ENCODE measurements around the gene INF2.
"Not testable (repeated sequence)": the region's sequence is repeated elsewhere in the genome, so short reads cannot be mapped to it uniquely, and the experiment has no call there.

Gene INF2

GRCh38 chr14:104689109-104689880 is at the start of gene INF2:
TSS of gene INF2 (plus strand) at chr14:104689618. CDS start at chr14:104701366, 11,748 bp downstream.
- no peak for DNase-seq (ENCODE audit: low read depth)

DNA sequence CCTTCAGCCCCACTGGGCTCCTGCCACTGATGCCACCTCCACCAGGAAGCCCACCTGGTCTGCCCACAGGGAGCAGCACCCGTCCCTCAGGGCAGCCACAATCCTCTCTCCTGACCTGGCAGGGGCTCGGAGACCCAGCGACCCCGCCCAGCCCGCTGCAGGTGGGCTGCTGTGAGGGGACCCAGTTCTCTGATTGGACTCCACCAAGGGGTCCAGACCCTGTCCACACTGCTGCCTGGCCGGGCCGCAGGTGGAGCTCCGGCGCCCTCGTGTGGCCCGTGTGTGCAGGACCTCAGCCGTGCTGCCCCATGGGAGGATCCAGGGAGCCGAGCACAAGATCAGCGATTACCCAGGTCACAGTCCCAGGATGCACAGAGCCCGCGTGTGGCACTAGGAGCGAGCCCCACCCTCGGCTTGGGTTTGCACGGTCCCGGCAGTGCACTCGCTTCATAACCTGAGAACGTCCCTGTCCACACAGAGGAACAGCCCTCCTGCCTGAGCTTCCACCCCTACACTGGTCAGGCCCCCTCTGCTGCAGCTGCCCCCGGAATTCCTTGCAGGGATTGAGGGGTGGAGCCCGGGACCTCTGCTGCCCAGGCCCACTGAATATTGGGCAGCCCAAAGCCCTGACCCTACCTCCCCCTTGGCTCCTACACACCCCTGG is 49.4 kb upstream of the INF2 start:
- no peak for DNase-seq (ENCODE audit: low read depth)

- DNase-seq (ENCODE audit: low read depth) = no peak
Measured at GRCh38 chr14:104640681-104641080, 48.7 kb upstream of the INF2 start.

DNA sequence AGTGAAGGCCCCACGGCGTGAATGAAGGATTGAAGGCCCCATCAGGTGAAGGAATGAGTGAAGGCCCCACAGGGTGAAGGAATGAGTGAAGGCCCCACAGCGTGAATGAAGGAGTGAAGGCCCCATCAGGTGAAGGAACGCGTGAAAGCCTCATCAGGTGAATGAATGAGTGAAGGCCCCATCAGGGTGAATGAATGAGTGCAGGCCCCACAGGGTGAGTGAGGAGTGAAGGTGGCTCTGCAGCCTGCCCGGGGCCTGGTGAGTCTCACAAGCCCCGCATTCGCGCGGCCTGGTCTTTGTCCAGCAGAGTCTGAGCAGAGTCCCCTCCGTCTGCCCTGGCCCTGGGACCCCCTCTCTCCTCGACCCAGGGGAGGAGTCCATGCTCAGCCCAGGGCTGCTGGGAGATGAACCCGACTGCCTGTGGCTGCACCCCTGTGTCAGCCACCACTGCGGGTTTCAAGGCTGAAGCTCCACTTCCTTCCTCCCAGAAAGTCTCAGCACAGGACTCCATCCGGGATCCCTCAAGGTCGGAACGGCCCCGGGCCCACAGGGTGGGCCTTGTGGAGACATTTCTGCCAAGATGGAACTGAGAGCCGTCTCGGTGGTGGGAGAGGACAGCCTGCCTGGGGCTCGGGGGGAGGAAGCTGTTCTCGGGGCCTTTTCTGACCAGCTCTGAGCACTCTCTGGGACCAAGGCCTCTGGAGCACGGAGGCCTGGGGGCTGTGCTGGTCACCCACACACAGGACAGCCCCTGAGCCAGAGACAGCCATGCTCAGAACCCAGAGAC is 47.5 kb upstream of the INF2 start:
- DNase-seq (ENCODE audit: low read depth) = no peak

DNA sequence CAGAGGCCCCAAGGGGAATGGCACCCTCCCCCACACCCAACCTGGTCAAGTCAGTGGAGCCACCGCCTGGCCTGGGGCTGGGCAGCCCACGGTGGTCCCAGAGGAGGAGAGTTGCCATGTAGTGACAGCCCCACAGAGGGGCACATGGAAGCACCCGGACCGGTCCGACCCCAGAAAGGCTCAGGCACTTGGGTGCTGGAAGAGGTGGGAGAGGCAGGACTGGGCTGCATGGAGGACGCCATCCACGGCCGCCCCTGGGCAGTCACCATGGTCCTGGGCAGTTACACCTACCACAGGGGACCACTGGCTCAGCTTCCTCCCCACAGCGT is 46.9 kb upstream of the INF2 start:
- DNase-seq (ENCODE audit: low read depth) = no peak

DNA sequence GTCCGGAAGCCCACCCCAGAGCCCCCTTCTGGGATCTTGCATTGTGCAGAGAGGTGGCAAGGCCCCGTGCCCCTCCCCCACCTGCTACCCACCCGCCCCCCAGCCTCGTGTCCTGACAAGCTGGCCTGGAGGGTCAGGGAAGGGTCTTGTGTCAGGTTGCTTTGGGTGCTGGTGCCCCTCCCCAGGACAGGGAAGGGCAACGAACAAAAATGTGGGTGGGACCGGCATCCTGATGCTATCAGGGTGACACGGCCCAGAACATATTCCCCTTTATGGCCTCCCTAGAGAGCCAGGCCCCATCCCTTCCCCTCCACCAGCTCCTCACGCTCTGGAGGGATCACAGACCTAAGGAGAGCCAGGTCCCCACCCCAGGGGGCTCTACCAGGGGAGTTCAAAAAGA is 46.1 kb upstream of the INF2 start:
- no peak for DNase-seq (ENCODE audit: low read depth)

- DNase-seq (ENCODE audit: low read depth) = no peak
Measured at GRCh38 chr14:104644091-104644635, 45.3 kb upstream of the INF2 start.

DNA sequence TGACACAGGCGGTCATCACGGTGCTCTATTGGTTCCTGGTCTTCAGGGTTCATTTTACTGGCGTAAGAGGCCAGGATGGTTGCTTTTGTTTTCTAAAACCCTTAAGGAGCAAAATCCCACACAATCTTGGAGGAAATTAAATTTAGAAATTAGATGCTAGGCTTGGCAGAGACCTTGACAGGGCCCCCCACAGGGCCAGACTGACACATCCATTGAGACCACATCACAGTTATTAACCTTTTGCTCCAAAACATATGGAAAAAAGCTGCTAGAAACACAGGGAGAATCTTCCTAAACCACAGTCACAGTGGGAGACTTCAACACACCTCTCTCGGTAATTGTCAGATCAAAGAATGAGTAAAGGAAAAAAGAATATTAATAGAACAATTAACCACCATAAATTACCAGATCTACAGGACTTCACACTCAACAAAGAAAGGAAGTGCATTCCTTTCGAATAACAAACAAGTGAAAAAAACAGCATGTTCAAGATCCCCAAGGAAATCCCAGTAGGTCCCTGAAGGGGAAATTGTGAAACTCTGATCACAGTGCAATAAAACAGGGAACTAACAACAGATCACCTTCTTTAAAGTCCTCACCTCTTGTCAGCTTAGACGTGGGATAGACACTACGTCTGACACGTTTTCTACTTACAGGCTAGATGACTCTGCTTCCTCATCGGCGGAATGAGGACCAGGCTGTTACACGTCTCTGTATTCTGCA is 44.6 kb upstream of the INF2 start:
- DNase-seq (ENCODE audit: low read depth) = no peak

GRCh38 chr14:104647467-104648043 is 41.9 kb upstream of the INF2 start:
- DNase-seq (ENCODE audit: low read depth) = no peak

DNA sequence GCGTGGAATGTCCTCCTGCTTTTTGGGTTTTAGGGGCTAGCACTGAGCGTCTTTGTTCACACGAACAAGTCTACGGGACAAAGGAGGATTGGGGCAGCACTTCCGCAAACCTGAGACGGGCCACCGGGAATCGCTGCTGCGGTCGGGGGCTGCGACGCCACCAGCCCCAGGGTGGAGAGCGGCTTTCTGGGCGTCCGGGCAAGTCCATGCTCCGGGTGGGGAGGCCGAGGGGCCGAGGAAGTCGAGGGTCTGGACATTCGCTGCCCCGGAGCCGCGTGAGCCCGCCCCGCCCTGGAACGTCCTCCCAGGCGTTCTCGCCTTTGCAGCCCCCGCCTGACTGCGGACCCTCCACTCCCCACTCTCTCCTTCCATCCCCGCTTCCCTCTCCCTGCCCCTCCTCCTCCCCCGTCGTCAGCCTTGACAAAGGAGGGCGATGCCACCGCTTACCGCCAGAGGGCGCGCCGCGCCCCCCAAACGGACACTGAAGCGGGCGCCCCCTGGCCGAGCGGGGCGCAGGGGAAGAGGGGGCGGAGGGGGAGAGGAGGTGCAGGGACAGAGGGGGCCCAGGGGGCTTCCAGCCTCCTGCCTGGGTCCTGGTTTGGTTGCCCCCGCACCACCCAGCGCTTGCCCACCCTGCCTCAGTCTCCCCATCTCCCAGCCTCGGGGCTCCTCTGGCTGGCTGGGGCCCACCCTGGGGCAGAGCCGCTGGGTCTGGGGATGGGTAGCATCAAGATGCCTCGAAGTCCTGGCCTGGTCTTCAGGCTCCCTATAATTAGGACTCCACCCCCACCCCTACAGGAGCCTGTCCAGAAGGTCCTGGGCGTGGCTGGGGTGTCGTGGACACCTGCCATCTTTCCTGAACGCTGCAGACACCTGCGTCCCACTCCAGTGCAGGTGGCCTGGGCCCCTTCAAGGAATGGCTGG is 39.1 kb upstream of the INF2 start:
- DNase-seq (ENCODE audit: low read depth) = peak; percentile 37

DNA sequence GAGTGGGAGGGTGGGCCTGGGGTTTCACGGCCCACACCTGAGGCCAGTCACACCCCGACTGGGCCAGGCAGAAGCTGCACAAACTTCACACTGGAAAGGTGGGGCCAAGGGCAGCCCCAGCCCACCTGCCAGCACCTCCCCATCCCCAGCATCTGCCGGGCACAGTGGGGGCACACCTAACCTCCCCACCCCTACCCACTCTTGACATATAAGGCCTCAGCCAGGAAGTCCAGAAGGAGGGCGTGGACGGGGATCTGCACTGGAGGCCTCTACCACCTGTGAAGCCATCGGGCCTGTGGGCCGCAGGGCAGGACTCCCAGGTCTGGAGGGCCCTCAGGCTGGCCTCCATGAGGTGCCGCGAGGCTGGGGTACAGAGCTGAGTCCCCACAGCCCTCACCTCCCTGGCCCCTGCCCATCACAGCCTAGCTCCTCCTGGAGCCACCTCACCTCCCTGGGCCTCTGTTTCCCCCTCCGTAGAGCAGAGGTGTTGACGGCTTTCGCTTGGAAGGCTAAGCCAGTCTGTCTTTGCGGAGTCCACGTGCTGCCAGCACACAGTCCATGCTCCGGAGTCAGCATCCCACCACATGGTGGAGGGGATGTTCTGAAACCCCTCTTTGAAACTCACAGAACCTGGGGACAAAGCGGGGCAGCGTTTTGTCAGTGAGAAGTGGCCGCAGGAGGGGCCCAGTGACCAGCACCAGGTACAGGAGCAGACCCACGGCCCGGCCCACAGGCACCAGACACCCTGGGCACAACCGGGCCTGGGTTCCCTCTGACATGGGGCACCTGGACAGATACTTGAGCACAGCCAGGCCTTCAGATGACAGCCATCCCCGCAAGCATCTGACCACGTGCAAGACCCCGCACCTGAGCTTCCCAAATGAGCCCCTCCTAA is 38.2 kb upstream of the INF2 start:
- DNase-seq (ENCODE audit: low read depth) = no peak

- no peak for DNase-seq (ENCODE audit: low read depth)
Measured at GRCh38 chr14:104651876-104652260, 37.5 kb upstream of the INF2 start.

DNA sequence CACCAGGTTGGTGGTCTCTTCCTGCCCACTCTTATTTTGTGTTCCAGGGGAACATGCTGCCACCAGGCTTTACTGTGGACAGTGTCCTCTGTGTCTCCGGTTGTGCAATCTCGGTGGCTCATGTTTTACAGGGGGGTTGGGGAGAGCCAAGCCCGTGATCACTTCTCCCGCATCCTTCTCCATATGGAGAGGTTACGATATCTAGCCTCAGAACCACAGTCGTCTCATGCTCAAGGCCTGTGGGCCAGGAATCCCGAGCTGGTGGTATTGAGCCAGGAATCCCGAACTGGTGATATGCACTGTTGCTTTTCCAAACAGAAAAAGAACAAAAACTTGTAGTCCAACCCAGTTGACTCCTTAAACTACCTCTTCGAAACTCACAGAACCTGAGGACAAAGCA is 37.0 kb upstream of the INF2 start:
- no peak for DNase-seq (ENCODE audit: low read depth)

DNA sequence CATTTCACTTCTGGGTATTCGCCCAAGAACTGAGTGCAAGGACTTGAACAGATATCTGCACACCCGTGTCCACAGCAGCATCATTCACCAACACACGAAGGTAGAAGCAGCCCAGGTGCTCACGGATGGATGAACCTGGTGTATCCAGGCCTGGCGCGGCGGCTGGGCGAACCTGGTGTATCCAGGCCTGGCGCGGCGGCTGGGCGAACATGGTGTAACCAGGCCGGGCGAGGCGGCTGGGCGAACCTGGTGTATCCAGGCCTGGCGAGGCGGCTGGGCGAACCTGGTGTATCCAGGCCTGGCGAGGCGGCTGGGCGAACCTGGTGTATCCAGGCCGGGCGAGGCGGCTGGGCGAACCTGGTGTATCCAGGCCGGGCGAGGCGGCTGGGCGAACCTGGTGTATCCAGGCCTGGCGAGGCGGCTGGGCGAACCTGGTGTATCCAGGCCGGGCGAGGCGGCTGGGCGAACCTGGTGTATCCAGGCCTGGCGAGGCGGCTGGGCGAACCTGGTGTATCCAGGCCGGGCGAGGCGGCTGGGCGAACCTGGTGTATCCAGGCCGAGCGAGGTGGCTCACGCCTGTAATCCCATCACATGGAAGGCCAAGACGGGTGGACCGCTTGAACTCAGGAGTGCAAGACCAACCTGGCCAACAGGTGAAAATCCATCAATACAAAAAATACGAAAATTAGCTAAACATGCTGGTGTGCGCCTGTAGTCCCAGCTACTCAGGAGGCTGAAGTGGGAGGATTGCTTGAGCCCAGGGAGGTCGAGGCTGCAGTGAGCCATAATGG is 36.1 kb upstream of the INF2 start:
- DNase-seq (ENCODE audit: low read depth) = not testable (repeated sequence)

DNA sequence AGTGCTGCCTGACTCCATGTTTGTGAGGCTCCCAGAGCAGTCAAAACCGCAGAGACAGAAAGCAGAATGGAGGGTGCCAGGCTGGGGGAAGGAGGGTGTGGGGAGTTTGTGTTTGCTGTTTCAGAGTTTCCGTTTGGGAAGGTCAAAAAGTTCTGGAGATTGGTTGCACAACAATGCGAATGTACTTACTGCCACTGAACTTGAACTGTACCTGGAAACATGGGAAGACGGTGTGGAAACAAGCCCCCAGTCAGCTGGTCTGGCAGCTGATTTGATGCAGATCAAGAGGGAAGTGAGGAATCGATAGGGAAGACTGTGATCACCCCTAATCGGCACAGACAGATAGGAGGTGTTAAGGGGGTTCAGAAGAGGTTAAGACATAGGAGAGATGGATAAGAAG is 35.3 kb upstream of the INF2 start:
- no peak for DNase-seq (ENCODE audit: low read depth)

DNA sequence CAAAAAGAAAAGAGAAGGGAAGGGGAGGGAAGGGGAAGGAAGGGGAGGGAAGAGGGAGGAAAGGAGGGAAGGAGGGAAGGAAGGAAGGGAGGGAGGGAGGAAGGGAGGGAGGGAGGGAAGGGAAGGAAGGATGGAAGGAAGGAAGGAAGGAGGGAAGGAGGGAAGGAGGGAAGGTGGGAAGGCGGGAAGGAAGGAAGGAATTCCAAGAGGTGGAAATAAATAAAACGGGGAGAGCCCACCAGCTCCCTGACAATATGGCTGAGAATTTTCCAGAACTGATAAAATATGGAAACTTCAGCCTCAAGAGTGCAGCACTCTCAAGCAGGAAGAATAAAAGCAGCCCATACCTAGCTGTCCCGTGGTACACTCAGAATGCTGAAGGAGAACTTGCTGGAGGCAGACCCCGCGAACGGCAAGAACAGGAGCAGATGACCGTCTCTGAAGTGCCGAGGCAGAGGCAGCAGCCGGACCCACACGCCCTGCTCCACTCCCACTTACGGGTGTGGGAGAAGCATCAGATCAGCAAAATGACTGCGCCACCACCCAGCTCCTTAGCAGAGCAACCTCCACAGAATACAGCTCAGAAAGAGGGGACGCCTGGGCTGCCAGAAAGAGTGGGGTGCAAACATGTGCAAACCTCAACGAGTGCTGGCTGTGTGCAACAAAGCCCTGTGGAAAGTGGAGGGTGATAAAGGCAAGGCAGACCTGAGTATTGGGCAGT is 34.1 kb upstream of the INF2 start:
- no peak for DNase-seq (ENCODE audit: low read depth)

GRCh38 chr14:104656014-104656714 is 33.3 kb upstream of the INF2 start:
- DNase-seq (ENCODE audit: low read depth) = no peak

Measured in stimulated activated CD8-positive, alpha-beta memory T cell treated with anti-CD3 and anti-CD28 coated beads, Interleukin-15, amount 100 ng/mL, for 1 hour (primary cell).